AG09309 (cell line): ENCODE measurements around the gene HOXB1.
A peak's percentile ranks its signal among the peaks of the same experiment; 100 is the strongest.

ENCODE experiments used
- DNase-seq: peaks from one replicate; pipeline ENCODE4 v3.0.0-alpha.2; 2010; ENCODE audit warnings: low read depth
- H3K4me3 ChIP-seq: 2 replicates; pipeline ENCODE4 v1.5.1; 2011; ENCODE audit warnings: mild to moderate bottlenecking, low read depth, low read length, moderate library complexity; ENCODE audit not compliant: control insufficient read depth
- TF ChIP-seq, protein P1 (sequence below): IDR thresholded peaks from 2 replicates; pipeline ENCODE4 v1.5.1; 2011; ENCODE audit warnings: mild to moderate bottlenecking, low read depth, low read length, inconsistent platforms; ENCODE audit not compliant: insufficient read depth, control insufficient read depth; ENCODE audit errors: missing control alignments

HOXB1 gene

DNA sequence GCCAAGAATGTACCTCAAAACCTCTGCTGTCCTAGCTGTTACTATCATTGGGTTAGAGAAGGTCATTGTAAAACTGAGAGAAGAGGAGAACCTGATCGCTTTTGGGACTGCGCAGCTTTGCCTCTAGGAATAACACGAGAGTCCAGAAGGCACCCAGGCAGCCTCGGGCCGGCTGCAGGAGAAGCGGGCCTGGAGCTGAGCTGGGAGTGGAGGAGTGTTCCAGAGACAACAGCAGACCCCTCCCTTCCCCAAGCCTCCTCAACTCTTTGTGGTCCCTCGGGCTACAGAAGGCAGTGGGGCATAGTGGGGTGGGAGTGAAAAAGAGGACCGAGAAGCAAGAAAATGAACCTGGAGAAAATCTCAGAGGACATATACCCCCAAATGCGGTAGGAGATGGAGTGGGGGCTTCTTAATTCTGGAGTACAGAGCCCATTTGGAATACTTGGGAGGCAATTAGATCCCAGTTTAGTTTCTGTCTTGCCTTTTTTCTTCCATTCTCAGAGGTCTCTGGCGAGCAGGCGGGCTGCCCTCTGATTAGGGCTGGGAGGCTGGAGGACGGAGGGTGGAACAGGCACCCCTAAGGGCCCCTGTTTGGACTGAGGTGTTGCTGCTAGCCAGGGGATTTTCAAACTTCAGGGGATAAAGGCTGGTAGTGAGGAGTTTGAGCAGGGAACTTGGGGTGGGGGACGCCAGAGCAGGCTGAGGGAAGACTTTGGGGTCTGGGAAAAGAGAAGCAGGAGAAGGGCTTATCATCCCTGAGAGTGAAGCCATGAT is 27.4 kb upstream of the HOXB1 start:
- no peak for DNase-seq
- H3K4me3 ChIP-seq = no peak overlapping the region
- TF ChIP-seq, protein P1, sequence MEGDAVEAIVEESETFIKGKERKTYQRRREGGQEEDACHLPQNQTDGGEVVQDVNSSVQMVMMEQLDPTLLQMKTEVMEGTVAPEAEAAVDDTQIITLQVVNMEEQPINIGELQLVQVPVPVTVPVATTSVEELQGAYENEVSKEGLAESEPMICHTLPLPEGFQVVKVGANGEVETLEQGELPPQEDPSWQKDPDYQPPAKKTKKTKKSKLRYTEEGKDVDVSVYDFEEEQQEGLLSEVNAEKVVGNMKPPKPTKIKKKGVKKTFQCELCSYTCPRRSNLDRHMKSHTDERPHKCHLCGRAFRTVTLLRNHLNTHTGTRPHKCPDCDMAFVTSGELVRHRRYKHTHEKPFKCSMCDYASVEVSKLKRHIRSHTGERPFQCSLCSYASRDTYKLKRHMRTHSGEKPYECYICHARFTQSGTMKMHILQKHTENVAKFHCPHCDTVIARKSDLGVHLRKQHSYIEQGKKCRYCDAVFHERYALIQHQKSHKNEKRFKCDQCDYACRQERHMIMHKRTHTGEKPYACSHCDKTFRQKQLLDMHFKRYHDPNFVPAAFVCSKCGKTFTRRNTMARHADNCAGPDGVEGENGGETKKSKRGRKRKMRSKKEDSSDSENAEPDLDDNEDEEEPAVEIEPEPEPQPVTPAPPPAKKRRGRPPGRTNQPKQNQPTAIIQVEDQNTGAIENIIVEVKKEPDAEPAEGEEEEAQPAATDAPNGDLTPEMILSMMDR = no peak

DNA sequence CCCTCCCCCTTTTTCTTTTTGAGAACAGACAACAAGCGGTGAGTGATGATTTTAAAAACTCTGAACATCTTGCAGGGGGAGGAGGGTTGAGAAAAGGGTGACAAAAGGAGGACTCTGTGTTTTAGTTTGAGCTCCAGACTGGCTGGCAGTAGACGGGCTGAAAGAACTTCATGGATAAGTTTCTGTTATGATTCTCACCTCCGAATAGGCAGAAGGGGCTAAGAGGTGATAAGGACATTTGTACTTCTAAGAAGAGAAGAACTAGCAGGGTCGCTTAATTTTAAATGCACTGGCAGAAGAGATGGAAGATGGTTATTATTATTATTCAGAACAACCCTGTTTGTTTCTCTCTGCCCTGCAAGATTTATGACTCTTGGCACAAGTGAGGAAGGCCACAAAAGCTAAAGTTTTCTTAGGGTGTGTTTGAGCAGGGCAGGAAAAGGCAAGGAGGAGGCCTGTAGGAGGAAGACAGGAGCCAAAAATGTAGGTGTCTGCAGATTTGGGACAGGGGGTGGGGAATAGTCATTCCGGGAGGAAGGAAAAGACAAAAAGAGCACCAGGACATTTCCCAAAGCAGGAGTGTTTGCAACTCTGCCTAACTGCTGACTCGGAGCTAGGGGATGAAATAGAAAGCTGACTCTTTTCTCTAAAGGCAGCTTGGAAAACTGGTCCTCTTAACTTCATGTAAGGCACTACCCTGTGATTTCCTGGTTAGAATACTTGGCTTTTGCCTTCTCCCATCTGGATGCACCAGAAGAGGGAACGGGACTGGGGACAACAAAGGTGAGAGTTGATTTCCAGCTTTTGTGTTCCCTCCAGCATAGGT is 26.0 kb upstream of the HOXB1 start:
- TF ChIP-seq, protein P1 = no peak
- no peak for DNase-seq
- no peak overlapping the region for H3K4me3 ChIP-seq

GRCh38 chr17:48556229-48556575 is 25.4 kb upstream of the HOXB1 start:
- no peak for DNase-seq
- TF ChIP-seq, protein P1 = no peak
- no peak overlapping the region for H3K4me3 ChIP-seq

DNA sequence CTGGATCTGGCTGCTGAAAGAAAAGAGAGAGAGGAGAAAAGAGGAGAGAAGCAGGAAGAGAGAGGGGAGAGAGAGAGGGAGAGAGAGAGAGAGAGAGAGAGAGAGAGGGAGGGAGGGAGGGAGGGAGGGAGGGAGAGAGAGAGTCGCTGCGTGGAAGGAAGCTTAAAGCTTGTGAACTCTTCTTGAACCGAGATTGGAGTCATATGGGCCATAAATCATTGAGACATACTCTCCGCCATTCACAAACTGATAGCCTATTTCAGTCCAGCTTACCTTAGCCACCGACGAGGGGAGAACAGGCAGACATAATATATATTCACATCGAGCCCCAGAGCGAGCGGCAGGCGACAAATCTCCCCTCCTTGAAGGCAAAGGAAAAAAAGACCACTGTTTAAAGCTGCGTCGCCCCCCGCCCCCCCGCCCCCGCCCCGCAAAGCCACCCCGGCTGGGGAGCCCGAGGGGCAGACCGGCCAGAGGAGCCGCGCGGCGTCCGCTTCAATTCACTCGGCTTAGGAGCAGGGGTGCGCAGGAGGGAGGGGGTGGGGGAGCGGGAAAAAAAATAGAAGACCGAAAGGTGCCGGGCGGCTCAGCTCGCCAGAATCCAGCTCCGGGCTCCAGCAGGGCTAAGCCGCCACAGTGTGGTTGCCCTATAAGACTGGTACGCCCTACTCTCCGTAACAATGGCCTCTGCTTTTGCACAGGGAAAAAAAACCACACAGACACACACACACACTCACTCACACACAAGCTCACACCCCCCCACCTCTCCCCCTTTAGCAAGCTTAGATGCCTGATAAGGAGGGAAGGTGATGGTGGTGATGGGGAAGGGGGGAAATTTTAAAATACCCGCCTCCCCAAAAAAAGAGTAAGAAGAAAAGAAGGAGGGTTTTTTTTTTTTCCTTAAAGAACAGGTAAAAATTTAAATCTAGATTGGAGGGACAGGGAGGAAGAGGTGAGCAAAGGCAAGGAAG is 24.7 kb upstream of the HOXB1 start:
- no peak overlapping the region for H3K4me3 ChIP-seq
- TF ChIP-seq, protein P1 = no peak
- DNase-seq = peak; percentile 59

- H3K4me3 ChIP-seq = no peak overlapping the region
- TF ChIP-seq, protein P1 = no peak
- no peak for DNase-seq
Observed at GRCh38 chr17:48554412-48555257, 23.8 kb upstream of the HOXB1 start.

DNA sequence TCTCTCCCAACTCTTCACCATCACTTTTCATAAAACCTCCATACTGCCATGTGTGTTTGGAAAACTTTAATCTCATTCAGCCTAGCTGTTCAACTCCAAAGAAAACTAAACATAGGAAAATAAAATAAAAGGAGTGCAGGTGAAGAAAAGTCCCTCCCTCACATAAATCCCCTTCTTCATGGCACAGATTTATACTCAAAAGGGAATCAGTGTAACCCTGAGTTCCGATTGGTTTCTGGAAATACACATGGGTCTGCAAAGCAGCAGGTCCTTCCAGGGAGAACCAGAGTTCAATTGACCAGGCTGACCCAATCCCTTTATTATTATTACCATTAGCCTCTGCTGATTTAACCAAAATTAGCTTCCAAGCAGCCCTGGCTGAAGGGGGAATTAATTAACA is 23.0 kb upstream of the HOXB1 start:
- TF ChIP-seq, protein P1 = no peak
- no peak for DNase-seq
- no peak overlapping the region for H3K4me3 ChIP-seq
